GM21619 (cell line): ENCODE data around the gene FCER1A.

Experiments used
- ATAC-seq: cut with Tn5 transposase; IDR thresholded peaks from one replicate; pipeline ENCODE4 v1.9.1; 2021; ENCODE audit not compliant: unreplicated experiment

The FCER1A gene

GRCh38 chr1:159302095-159302494, at the start of gene FCER1A:
FCER1A (plus strand) TSS chr1:159302336; CDS start chr1:159302365, 29 bp downstream.
- no peak for ATAC-seq

GRCh38 chr1:159261311-159261710, 40.8 kb upstream of the FCER1A start:
- no peak for ATAC-seq

- no peak for ATAC-seq
Observed at GRCh38 chr1:159261721-159262494, 40.2 kb upstream of the FCER1A start.

GRCh38 chr1:159266832-159267231, 35.3 kb upstream of the FCER1A start:
- no peak for ATAC-seq

- no peak for ATAC-seq
Observed at GRCh38 chr1:159274631-159275030, 27.5 kb upstream of the FCER1A start.

GRCh38 chr1:159275891-159276290, 26.2 kb upstream of the FCER1A start:
- no peak for ATAC-seq

- ATAC-seq = no peak
Observed at GRCh38 chr1:159279773-159280172, 22.4 kb upstream of the FCER1A start.

GRCh38 chr1:159282118-159282517, 20.0 kb upstream of the FCER1A start:
- ATAC-seq = no peak

- ATAC-seq = no peak
Observed at GRCh38 chr1:159289060-159289459, 13.1 kb upstream of the FCER1A start.

GRCh38 chr1:159291424-159291823, 10.7 kb upstream of the FCER1A start:
- ATAC-seq = no peak

- no peak for ATAC-seq
Observed at GRCh38 chr1:159296706-159297375, 5.3 kb upstream of the FCER1A start.

GRCh38 chr1:159300146-159300545, 2.0 kb upstream of the FCER1A start:
- ATAC-seq = no peak

GRCh38 chr1:159307346-159308020, 5.3 kb downstream of the FCER1A start:
- no peak for ATAC-seq

- ATAC-seq = no peak
Observed at GRCh38 chr1:159311679-159312078, 9.5 kb downstream of the FCER1A start.

GRCh38 chr1:159315381-159315780, 13.2 kb downstream of the FCER1A start:
- no peak for ATAC-seq

- ATAC-seq = no peak
Observed at GRCh38 chr1:159318784-159319551, 16.8 kb downstream of the FCER1A start.

GRCh38 chr1:159334797-159335196, 32.7 kb downstream of the FCER1A start:
- ATAC-seq = no peak

- no peak for ATAC-seq
Observed at GRCh38 chr1:159338018-159338417, 35.9 kb downstream of the FCER1A start.

GRCh38 chr1:159339536-159339935, 37.4 kb downstream of the FCER1A start:
- ATAC-seq = no peak

GRCh38 chr1:159341736-159342135, 39.6 kb downstream of the FCER1A start:
- no peak for ATAC-seq

GRCh38 chr1:159342761-159343425, 40.8 kb downstream of the FCER1A start:
- ATAC-seq = no peak
